SK-N-MC (cell line): ENCODE results near the gene L3HYPDH.

ENCODE experiments used
- EZH2 ChIP-seq: fragments of 200-600 bp; sonication (generic); IDR thresholded peaks from one replicate; pipeline ENCODE4 v1.6.1; 2017; ENCODE audit warnings: antibody characterized with exemption
- POLR2AphosphoS5 ChIP-seq: IDR thresholded peaks from 2 replicates; pipeline ENCODE4 v1.6.1; 2012; ENCODE audit warnings: mild to moderate bottlenecking, low read depth, low read length, borderline replicate concordance

DNA sequence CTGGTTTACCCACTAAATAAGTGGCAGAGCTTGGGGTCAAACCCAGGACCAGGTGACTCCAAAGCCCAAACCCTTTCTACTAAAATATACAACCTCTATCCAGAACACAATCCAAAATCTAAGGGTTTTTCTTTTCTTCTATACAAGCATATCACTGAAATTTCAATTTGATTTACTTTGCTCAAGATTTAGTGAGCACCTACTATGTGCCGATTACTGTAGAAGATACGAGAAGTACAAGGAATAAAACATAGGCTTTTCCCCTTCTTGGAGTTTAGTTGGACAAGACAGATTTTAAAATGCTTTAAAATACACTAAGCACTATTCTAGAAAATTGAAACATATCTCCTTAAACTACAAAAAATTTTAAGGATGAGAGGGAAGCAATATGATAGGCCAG lies 2.8 kb downstream of the L3HYPDH start:
- no peak for TF ChIP-seq EZH2
- no peak for TF ChIP-seq POLR2AphosphoS5
